ENCODE results near the gene RABGGTA. TPM values are rescaled to one million over a fixed set of nuclear protein-coding genes. Genes with fewer than 3 reads are reported as not detected.
A peak's percentile ranks its signal among the peaks of the same experiment; 100 is the strongest.

RABGGTA gene
- total and polyA plus RNA-seq, 9 of the 15 experiments (the other 6 are each of a cell fraction or from before 2014, with no cell fraction given), result 4.5 to 24.2 (median 15.5) TPM

- no TSS peak for BruUV-seq (replicated peaks)
- Histone ChIP-seq H3K4me3 (no peak overlapping the region), H3K9ac (ENCODE audit: insufficient read depth in 1 of 2, low read depth in 2 of 2, low read length in 2 of 2) (peak overlapping the region in 1 of 2 experiments; percentile 58; a peak in 2 of 4 replicates), H3K36me3 (ENCODE audit: control insufficient read depth, insufficient read depth, low read length) (no peaks in the 10 kb centered on the region), H2AFZ (ENCODE audit: low read depth, low read length) (no peak overlapping the region), H3K9me1 (ENCODE audit: control insufficient read depth, insufficient read depth, low read length) (no peaks in the 10 kb centered on the region), H3K4me2 (ENCODE audit: insufficient read depth, low read length) (no peak overlapping the region), H3K9me3 (replicated peaks; ENCODE audit: control insufficient read depth, insufficient read depth, low read depth, low read length) (no peaks in the 10 kb centered on the region), H3K4me1 (replicated peaks in 1 of 2; ENCODE audit: control insufficient read depth in 2 of 2, insufficient read depth in 2 of 2, low read length in 2 of 2) (peaks cover 0 to 35% of the 10 kb centered on the region in 2 experiments; a peak in 3 of 5 replicates), H3K27ac (ENCODE audit: extremely low read depth, low read depth, low read length) (no peak overlapping the region), H3K27me3 (ENCODE audit: control insufficient read depth in 2 of 2, insufficient read depth in 2 of 2, low read length in 2 of 2) (no peaks in the 10 kb centered on the region), H3K79me2 (ENCODE audit: control insufficient read depth, insufficient read depth, low read length) (no peaks in the 10 kb centered on the region), H4K20me1 (replicated peaks; ENCODE audit: control insufficient read depth, insufficient read depth, low read length) (no peaks in the 10 kb centered on the region)
- intact Hi-C loops (cut with micrococcal nuclease), result no loop called here
- 63% methylated on average over 6 of the region's 6 CpGs for WGBS (ENCODE audit: insufficient coverage, low coverage, missing lambda C conversion rate)
- POLR2A ChIA-PET, result interaction anchor here (0.6 to 0.7 kb wide), 2 partner anchors 180 to 469 kb away, joined by 3 read pairs; no protein-coding TSS in a partner anchor
- ATAC-seq, result no peak
- DNase-seq (ENCODE audit: extremely low read depth in 1 of 4, low spot score in 3 of 4), result no peak
- in situ Hi-C loops (cut with MboI), result no loop called here
- no peak for FAIRE-seq
- CTCF ChIA-PET (ENCODE audit: low intra/inter-chr PET ratio), result no interaction called here
- no peak for TF ChIP-seq THRAP3 (IDR thresholded peaks at IDR 0.05; ENCODE audit: borderline replicate concordance)
- no peak for TF ChIP-seq RBM34 (IDR thresholded peaks at IDR 0.05; ENCODE audit: borderline replicate concordance, insufficient read depth, low read length)
- TF ChIP-seq CC2D1A (IDR thresholded peaks at IDR 0.05), result no peak
- no peak for TF ChIP-seq SOX6 (IDR thresholded peaks at IDR 0.05)
- TF ChIP-seq CREB3L1 (IDR thresholded peaks at IDR 0.05; ENCODE audit: borderline replicate concordance, low read depth), result no peak
- no peak for TF ChIP-seq HNRNPH1 (optimal IDR thresholded peaks at IDR 0.05; ENCODE audit: low read depth, low read length)
- TF ChIP-seq HMGXB4 (CRISPR knock-in tag; IDR thresholded peaks at IDR 0.05), result no peak
- no peak for TF ChIP-seq EWSR1 (IDR thresholded peaks at IDR 0.05; ENCODE audit: borderline replicate concordance, low read depth, partially characterized antibody)
Observed at GRCh38 chr14:24264298-24264697, 7.1 kb downstream of the RABGGTA start.

All from K562 (cell line).